Tibial nerve (tissue), 4 donors: Measurements from ENCODE around the gene RAB42. TPM values are rescaled to one million over a fixed set of nuclear protein-coding genes. Genes with fewer than 3 reads are reported as not detected.
"Not testable (repeated sequence)": the region's sequence is repeated elsewhere in the genome, so short reads cannot be mapped to it uniquely, and the experiment has no call there.

Experiments used
- DNase-seq, 2 donors: peaks; one replicate each; pipeline ENCODE4 v3.0.0-alpha.2; 2019; ENCODE audit warnings: low spot score in 2 of 2
- H3K27ac ChIP-seq, 4 donors: fragments of 200-600 bp; sonication (generic) in 3 of 4; one replicate each; pipeline ENCODE4 v1.5.1; 2017 to 2019; ENCODE audit warnings: mild to moderate bottlenecking in 1 of 4
- H3K27me3 ChIP-seq, 2 donors: fragments of 200-600 bp; sonication (generic) in 1 of 2; one replicate each; pipeline versions ENCODE4 v1.5.1 to v1.6.0; 2017 to 2019
- H3K36me3 ChIP-seq, 3 donors: fragments of 200-600 bp; sonication (generic); one replicate each; pipeline ENCODE4 v1.5.1; 2018 to 2019
- H3K4me1 ChIP-seq, 4 donors: fragments of 200-600 bp; sonication (generic) in 3 of 4; one replicate each; pipeline ENCODE4 v1.5.1; 2017 to 2019
- H3K4me3 ChIP-seq, 4 donors: fragments of 200-600 bp; sonication (generic) in 3 of 4; one replicate each; pipeline ENCODE4 v1.5.1; 2017 to 2019; ENCODE audit warnings: mild to moderate bottlenecking in 1 of 4, moderate library complexity in 1 of 4
- H3K9me3 ChIP-seq, 4 donors: fragments of 200-600 bp; sonication (generic) in 3 of 4; one replicate each; pipeline ENCODE4 v1.5.1; 2017 to 2019
- CTCF ChIP-seq, 5 experiments: fragments of 200-600 bp in 3 of 5; fragments of 450-650 bp in 2 of 5; sonication (generic) in 3 of 5; IDR thresholded peaks; one replicate each; pipeline ENCODE4 v1.5.1; 2016 to 2019; ENCODE audit warnings: antibody characterized with exemption in 5 of 5, mild to moderate bottlenecking in 3 of 5, moderate library complexity in 2 of 5
- EP300 ChIP-seq, 2 donors: sonication (generic); formaldehyde crosslinking; IDR thresholded peaks; one replicate each; pipeline ENCODE4 v1.6.1; 2017; ENCODE audit warnings: antibody characterized with exemption in 2 of 2, mild to moderate bottlenecking in 1 of 2
- POLR2A ChIP-seq, 2 donors: fragments of 450-650 bp; IDR thresholded peaks; one replicate each; pipeline ENCODE4 v1.6.1; 2017; ENCODE audit warnings: antibody characterized with exemption in 2 of 2, mild to moderate bottlenecking in 2 of 2, moderate library complexity in 2 of 2
- WGBS, 2 donors: methylation state at CpG; one replicate each; pipeline ENCODE4 v1.1.5; 2018; 5-methylcytosine and 5-hydroxymethylcytosine counted together
- total RNA-seq, 4 donors: library from RNA; depleted of rRNA; stranded (reverse); fragments of >200 nt; gene quantifications; one replicate each; pipeline ENCODE4 v1.1.0, GENCODE V29; 2016

The RAB42 gene
- total RNA-seq, 4 donors from 2014 or later: 0.87 to 8.7 (median 1.6) TPM

- no peak for TF ChIP-seq CTCF (IDR thresholded peaks at IDR 0.05)
- Histone ChIP-seq H3K4me3 (no peak overlapping the region), H3K4me1 (no peaks in the 10 kb centered on the region), H3K9me3 (no peaks in the 10 kb centered on the region), H3K36me3 (peaks cover 0 to 100% (median 27%) of the 10 kb centered on the region in 3 donors), H3K27me3 (no peaks in the 10 kb centered on the region), H3K27ac (no peak overlapping the region)
- WGBS, 2 donors: 74 to 80% methylated on average over 2 of the region's 2 CpGs
- no peak for DNase-seq
These were observed 25.1 kb upstream of the RAB42 start for GRCh38 chr1:28566931-28567330.

- no peak for DNase-seq
- peaks cover 0 to 100% (median 31%) of the 10 kb centered on the region in 3 donors for H3K36me3 ChIP-seq
- no peaks in the 10 kb centered on the region for H3K4me1 ChIP-seq
- H3K27me3 ChIP-seq: no peaks in the 10 kb centered on the region
- 88 to 91% methylated on average over 4 of the region's 4 CpGs for WGBS, 2 donors
- no peak overlapping the region for H3K4me3 ChIP-seq
- H3K9me3 ChIP-seq: no peaks in the 10 kb centered on the region
- no peak for TF ChIP-seq CTCF (IDR thresholded peaks at IDR 0.05)
- TF ChIP-seq POLR2A (IDR thresholded peaks at IDR 0.05): no peak
- TF ChIP-seq EP300 (IDR thresholded peaks at IDR 0.05): no peak
- no peak overlapping the region for H3K27ac ChIP-seq
These were observed 20.2 kb upstream of the RAB42 start for GRCh38 chr1:28571911-28572310.

GRCh38 chr1:28572891-28573290 lies 19.2 kb upstream of the RAB42 start:
- not testable (repeated sequence) for H3K27ac ChIP-seq, H3K4me1 ChIP-seq, DNase-seq, H3K9me3 ChIP-seq, H3K4me3 ChIP-seq, H3K27me3 ChIP-seq
- WGBS, 2 donors: 90 to 92% methylated on average over 12 of the region's 12 CpGs
- peaks cover 0 to 100% (median 32%) of the 10 kb centered on the region in 3 donors for H3K36me3 ChIP-seq

GRCh38 chr1:28573564-28573963 lies 18.5 kb upstream of the RAB42 start:
- no peak for DNase-seq
- no peaks in the 10 kb centered on the region for H3K4me1 ChIP-seq
- no peaks in the 10 kb centered on the region for H3K27me3 ChIP-seq
- WGBS, 2 donors: 96% methylated on average over 11 of the region's 11 CpGs
- no peak for TF ChIP-seq POLR2A (IDR thresholded peaks at IDR 0.05)
- no peak for TF ChIP-seq EP300 (IDR thresholded peaks at IDR 0.05)
- TF ChIP-seq CTCF (IDR thresholded peaks at IDR 0.05): no peak
- no peak overlapping the region for H3K27ac ChIP-seq
- H3K36me3 ChIP-seq: peaks cover 0 to 100% (median 33%) of the 10 kb centered on the region in 3 donors
- H3K9me3 ChIP-seq: no peaks in the 10 kb centered on the region
- H3K4me3 ChIP-seq: no peak overlapping the region

- Histone ChIP-seq H3K4me3 (no peak overlapping the region), H3K27ac (no peak overlapping the region), H3K36me3 (peaks cover 0 to 81% (median 30%) of the 10 kb centered on the region in 3 donors), H3K4me1 (peaks cover 0 to 25% (median 8%) of the 10 kb centered on the region in 4 donors), H3K9me3 (no peaks in the 10 kb centered on the region), H3K27me3 (no peaks in the 10 kb centered on the region)
- 83 to 88% methylated on average over 1 of the region's 1 CpG for WGBS, 2 donors
- TF ChIP-seq POLR2A (IDR thresholded peaks at IDR 0.05): no peak
- no peak for TF ChIP-seq EP300 (IDR thresholded peaks at IDR 0.05)
- TF ChIP-seq CTCF (IDR thresholded peaks at IDR 0.05): no peak
- DNase-seq: no peak
These were observed 14.9 kb upstream of the RAB42 start for GRCh38 chr1:28577052-28577678.
